Measurements from ENCODE around the gene TMOD4.
A peak's percentile ranks its signal among the peaks of the same experiment; 100 is the strongest.

TMOD4 gene

DNA sequence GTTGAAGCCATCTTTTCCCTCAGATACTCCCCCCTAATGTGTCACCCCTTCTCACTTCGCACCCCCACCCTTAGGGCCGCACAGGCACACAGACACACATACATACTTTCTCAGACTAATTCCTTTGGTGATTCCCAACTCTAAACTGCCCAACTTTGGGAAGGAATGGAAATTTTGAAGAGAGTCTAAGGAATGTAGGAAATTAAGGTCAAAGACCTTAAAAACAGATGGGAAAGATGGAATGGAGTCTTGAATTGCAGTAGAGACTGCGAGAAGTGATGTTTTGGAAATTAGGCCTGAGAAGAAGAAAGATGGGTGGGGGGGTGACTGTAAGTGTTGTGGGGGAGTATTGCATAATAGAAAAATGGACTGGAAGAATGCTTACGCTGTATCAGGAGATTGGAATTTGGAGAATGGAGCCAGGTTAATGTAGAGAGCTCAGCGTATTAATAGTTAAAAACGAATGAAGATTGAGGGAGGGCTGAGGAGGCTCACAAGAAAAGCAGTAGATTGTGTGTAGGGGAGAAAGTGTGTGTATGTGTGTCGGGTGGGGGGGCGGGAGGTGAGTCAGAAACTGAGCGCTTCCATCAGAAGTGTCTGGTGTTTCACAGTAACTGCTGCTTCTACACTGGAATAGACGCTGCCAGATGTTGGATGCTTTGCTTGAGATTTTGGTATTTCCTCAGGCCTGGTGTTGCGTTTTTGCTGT is 24.2 kb upstream of the TMOD4 start:
- peak; percentile 95 for DNase-seq (ENCODE audit: low read depth)
- H3K4me3 ChIP-seq (ENCODE audit: low read length): peak overlapping the region; percentile 100
- TF ChIP-seq, protein P1, sequence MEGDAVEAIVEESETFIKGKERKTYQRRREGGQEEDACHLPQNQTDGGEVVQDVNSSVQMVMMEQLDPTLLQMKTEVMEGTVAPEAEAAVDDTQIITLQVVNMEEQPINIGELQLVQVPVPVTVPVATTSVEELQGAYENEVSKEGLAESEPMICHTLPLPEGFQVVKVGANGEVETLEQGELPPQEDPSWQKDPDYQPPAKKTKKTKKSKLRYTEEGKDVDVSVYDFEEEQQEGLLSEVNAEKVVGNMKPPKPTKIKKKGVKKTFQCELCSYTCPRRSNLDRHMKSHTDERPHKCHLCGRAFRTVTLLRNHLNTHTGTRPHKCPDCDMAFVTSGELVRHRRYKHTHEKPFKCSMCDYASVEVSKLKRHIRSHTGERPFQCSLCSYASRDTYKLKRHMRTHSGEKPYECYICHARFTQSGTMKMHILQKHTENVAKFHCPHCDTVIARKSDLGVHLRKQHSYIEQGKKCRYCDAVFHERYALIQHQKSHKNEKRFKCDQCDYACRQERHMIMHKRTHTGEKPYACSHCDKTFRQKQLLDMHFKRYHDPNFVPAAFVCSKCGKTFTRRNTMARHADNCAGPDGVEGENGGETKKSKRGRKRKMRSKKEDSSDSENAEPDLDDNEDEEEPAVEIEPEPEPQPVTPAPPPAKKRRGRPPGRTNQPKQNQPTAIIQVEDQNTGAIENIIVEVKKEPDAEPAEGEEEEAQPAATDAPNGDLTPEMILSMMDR (conservative IDR thresholded peaks at IDR 0.05; ENCODE audit: low read length): no peak

DNA sequence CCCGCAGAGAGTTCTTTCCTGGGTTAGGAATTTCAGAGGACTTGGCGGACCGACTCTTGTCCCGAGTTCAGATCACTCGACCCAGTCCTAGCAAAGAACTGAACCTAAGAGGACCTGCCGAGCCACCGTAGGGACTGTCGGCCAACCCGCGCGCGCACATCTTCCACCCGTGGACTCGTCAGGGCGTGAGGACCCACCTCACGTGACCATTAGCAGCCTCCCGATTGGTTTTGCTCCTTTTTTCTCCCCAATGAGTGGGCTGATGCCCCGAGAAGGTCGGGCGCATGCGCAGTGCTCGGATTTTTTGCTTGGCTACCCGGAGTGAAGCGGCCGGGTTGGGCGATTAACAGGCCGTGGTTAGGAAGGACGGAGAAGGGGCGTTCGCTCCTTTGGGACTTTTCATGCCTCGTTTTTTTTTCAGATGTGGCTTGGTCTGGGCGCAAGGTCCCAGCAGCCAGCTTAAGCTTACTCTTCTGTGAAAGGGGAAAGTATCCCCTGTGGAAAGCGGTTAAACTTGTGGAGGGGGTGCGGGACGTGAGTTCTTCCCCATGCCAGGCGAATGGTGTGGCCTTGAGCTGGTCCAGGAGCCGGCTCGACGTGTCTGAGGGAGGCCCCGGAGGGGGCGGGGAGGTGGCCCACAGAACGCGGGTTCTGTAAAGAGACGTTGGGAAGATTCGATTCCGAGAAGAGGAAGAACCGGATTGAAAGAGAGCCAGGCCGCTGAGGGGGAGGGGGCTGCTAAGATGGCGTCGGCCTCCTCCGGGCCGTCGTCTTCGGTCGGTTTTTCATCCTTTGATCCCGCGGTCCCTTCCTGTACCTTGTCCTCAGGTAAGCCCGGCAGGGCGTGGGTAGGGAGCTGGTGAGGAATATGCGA is 22.7 kb upstream of the TMOD4 start, which contains the start of gene PIP5K1A:
Gene PIP5K1A, plus strand, starts transcription at position 299 of the 874 bp plus-strand sequence. Its CDS starts 445 bp downstream, at position 744.
- H3K4me3 ChIP-seq (ENCODE audit: low read length): peak within 1 kb of the TSS; percentile 100
- TF ChIP-seq, protein P1 (conservative IDR thresholded peaks at IDR 0.05; ENCODE audit: low read length): no peak
- peak; percentile 98 for DNase-seq (ENCODE audit: low read depth)

DNA sequence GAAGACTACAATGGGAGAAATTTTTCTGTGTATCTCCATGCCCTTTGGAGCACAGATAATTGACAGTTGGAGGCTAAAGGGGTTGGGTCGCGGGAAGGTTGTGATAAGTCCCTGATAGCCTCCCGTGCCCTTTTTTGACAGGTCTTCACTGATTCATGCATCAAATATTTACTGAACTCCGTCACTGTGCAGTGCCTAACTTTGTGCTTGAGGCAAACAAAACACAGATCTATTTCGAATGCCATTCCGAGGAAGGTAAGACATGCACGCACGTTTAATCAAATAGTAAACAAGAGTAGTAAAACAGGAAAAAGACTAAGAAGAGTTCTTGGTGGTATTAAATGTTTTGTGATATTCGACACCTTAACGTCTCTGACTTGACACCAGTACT is 22.1 kb upstream of the TMOD4 start:
- DNase-seq (ENCODE audit: low read depth): no peak
- H3K4me3 ChIP-seq (ENCODE audit: low read length): peak overlapping the region; percentile 100
- TF ChIP-seq, protein P1 (conservative IDR thresholded peaks at IDR 0.05; ENCODE audit: low read length): no peak

DNA sequence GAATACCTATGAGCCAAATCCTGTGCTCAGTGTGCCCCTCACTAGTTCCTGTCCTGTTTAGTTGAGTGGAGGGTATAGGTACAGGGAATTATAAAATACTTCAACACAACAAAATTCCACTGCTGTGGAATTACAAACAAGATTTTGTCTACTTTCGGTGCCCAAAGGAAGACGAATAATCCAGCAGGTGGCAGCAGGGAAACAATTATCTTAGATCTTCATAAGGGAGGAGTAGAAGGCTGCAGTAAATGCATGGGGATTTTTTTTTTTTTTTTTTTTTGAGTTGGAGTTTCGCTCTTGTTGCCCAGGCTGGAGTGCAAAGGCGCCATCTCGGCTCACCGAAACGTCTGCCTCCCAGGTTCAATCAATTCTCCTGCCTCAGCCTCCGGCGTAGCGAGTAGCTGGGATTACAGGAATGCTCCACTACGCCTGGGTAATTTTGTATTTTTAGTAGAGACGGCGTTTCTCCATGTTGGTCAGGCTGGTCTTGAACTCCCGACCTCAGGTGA is 20.6 kb upstream of the TMOD4 start:
- peak; percentile 91 for DNase-seq (ENCODE audit: low read depth)
- H3K4me3 ChIP-seq (ENCODE audit: low read length): peak overlapping the region; percentile 40
- TF ChIP-seq, protein P1 (conservative IDR thresholded peaks at IDR 0.05; ENCODE audit: low read length): peak; percentile 67

DNA sequence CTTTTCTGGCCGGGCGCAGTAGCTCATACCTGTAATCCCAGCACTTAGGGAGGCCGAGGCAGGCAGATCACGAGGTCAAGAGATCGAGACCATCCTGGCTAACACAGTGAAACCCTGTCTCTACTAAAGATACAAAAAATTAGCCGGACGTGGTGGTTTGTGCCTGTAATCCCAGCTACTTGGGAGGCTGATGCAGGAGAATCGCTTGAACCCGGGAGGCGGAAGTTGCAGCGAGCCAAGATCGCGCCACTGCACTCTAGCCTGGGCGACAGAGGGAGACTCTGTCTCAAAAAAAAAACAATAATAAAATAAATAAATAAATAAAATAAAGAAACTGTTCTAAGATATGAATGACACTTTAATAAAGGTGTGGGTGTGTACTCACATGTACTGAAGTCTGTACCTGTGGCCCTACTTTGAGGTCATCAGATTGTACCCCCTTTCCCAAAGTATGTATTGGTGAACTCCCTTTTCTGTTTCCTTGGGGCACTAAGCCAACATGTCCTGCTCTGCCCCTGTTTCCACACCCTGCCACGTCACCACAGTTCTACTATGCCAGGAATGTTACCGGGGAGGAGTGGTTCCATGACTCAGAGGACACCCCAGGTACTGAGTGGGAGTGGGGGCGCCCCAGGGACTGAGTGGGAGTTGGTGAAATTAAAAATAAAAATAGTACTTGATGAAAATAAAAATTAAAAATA is 19.3 kb upstream of the TMOD4 start:
- peak; percentile 93 for DNase-seq (ENCODE audit: low read depth)
- peak overlapping the region; percentile 40 for H3K4me3 ChIP-seq (ENCODE audit: low read length)

DNA sequence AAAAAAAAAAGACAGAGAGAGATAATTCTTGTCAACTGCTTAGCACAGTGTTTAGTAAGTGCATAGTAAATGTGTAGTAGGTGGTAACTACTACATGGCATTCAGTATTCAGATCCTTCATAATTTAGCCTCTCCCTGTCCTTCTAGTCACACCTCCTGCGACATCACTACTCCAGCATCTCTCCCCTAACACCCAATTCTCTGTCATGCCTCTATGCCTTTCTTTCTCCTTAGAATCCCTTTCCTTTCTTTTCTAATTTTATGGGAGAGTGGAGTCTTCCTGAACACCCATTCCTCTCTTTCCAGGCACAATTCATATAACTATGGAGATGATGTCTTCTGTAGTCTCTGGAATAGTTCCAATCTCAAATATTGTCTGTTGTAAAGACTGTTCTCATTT is 18.1 kb upstream of the TMOD4 start:
- DNase-seq (ENCODE audit: low read depth): no peak
- H3K4me3 ChIP-seq (ENCODE audit: low read length): no peak overlapping the region
- TF ChIP-seq, protein P1 (conservative IDR thresholded peaks at IDR 0.05; ENCODE audit: low read length): no peak

DNA sequence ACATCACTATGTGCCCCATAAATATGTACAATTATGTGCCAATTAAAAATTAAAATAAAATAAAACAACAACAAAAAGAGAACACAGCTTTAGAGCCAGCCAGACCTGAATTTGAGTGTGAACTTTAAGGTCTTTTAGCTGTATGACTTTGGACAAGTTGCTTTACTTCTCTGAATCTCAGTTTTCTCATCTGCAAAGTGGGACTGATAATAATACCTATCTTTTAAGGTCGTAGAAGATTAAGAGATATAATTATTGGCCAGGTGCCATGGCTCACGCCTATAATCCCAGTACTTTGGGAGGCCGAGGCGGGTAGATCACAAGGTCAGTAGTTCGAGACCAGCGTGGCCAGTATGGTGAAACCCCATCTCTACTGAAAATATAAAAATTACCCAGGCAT is 17.5 kb upstream of the TMOD4 start:
- no peak overlapping the region for H3K4me3 ChIP-seq (ENCODE audit: low read length)
- TF ChIP-seq, protein P1 (conservative IDR thresholded peaks at IDR 0.05; ENCODE audit: low read length): no peak
- no peak for DNase-seq (ENCODE audit: low read depth)

Data from AG10803 (cell line).